ENCODE results near the gene TNFRSF8.

TNFRSF8 gene

DNA sequence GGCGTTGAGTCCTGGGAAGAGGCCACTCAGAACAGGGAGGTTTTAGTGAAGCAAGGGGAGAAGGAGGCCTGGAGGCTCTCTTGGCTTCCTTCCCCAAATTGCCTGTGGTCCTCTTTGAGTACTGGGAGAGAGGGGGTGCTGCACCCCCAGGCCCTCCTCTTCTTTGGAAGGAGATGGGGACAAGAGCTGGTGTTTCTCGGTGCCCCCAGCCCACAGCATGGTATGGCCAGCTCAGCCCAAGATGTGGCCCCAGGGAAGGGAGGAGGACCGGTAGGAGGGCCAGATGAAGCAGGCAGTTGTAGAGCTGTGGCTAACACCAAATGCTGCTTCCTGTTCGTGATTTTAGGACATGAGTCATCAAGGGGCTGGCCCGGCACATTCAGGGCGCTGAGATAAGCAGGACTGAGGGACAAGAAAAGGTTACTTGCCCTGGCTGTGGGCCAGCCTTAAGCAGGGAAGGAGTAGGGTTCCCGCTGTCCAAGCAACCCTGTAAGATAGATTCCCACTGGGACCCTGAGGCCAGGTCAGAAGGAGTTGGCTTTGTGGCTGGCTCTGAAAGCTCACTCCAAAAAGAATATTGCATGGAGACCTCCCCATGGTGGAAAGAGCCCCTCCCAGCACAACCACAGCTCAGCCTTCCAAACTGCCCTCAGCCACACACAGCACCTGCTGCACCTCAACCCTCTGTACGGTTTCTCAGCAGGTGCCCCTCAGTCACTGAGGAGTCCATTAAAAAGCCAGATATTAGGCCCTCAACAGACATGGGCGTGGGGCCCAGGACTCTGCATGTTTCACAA is 98.8 kb downstream of the TNFRSF8 start:
- DNase-seq (ENCODE audit: low read depth in 1 of 2, low spot score in 1 of 2) = no peak
- in situ Hi-C loops (cut with HindIII; ENCODE audit: low pct_unique_long_range_greater_than_20kb, low sequenced_read_pairs) = no loop called here
- no peak for TF ChIP-seq JUND (IDR thresholded peaks at IDR 0.05; ENCODE audit: low read depth)

DNA sequence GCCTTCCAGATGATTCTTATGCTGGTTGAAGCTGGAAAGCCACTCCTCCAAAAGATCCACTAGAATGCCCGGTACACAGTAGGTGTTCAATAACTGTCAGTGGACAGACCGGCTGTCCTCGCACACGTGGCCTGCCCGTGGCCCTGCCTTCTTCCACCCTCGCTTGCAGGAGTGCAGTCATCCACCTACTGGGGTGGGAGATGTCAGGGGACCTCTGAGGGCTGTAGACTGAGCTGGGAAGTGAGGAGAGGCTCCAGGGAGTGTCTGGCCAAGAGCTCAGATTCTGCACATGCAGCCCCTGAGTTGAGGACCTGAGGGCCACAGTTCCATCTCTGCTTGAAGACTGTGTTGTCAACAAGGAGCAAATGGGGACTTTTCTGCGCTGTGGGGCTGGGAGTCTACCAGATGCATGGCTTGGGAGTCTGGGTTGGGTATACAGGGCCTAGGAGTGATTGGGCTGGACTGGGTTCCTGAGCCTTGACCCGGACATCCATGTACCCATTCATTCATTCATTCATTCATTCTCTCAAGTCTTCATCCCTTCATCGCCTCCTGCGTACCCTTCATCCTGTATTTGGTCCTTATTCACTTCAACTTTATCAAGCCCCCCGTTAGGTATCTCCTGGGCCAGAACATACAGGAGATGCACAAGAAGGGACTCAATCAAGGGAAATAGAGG is 99.5 kb downstream of the TNFRSF8 start:
- no peak for DNase-seq (ENCODE audit: low read depth in 1 of 2, low spot score in 1 of 2)
- in situ Hi-C loops (cut with HindIII; ENCODE audit: low pct_unique_long_range_greater_than_20kb, low sequenced_read_pairs) = no loop called here

DNA sequence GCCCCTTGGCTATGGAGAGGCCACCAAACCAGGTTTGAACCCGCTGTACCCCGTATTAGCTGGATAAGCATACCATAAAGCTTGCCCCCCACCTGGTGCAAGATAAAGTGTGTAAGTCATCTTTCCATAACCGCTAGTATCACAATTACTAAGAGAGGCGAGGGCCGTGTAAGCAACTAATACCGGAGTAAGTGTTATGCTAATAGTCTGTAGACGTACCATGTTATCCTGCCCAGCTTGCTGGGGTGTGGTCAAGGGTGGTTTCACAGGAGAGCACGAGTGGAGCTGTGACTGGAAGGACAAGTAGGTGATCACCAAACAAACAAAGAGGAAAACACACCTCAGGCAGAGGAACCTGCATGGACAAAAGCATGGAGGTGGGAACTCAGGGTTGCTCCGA is 100.1 kb downstream of the TNFRSF8 start:
- in situ Hi-C loops (cut with HindIII; ENCODE audit: low pct_unique_long_range_greater_than_20kb, low sequenced_read_pairs) = no loop called here
- TF ChIP-seq JUND (IDR thresholded peaks at IDR 0.05; ENCODE audit: low read depth) = no peak
- DNase-seq (ENCODE audit: low read depth in 1 of 2, low spot score in 1 of 2) = no peak

More for the DNA sequence above, 99.5 kb downstream of the TNFRSF8 start:
- TF ChIP-seq JUND (IDR thresholded peaks at IDR 0.05; ENCODE audit: low read depth) = no peak

DNA sequence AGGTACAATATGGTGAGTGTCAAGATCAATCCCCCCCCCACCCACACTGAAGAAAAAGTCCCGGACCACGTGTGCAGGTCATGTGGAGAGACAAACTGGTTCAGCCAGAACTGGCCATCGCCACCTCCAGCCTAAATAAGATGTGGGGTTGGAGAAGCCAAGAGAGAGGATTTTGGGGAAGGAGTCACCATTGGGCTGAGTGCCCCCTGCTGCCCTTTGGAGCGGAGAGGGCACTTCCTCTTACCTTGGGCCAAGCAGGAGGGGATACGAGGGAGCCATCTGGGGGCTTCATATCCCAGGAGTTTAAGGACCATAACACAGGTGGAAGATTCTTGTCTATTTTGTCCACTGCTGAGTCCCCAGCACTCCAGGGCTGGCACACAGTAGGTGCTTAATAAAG is 101.1 kb downstream of the TNFRSF8 start:
- in situ Hi-C loops (cut with HindIII; ENCODE audit: low pct_unique_long_range_greater_than_20kb, low sequenced_read_pairs) = no loop called here
- DNase-seq (ENCODE audit: low read depth in 1 of 2, low spot score in 1 of 2) = no peak
- no peak for TF ChIP-seq JUND (IDR thresholded peaks at IDR 0.05; ENCODE audit: low read depth)

DNA sequence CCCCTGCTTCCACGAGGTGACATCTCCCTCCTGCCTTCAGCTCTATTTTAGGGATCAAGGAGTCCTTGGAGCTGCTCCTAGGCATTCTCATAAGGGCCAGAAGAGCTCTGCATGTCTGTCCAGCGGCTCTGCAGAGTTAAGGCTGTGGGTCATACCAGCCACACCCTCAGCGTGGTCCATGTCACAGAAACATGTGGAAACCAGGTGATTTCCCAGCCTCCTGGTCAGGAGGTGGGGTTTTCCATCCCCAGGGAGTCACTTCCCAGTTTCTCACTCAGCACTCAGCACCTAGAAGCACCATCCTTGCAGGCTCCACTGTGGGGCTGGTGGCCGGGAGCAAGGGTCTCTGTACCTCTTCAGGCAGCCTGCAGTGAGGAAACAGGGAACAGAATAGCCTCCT is 102.2 kb downstream of the TNFRSF8 start:
- in situ Hi-C loops (cut with HindIII; ENCODE audit: low pct_unique_long_range_greater_than_20kb, low sequenced_read_pairs) = no loop called here
- no peak for DNase-seq (ENCODE audit: low read depth in 1 of 2, low spot score in 1 of 2)
- no peak for TF ChIP-seq JUND (IDR thresholded peaks at IDR 0.05; ENCODE audit: low read depth)

DNA sequence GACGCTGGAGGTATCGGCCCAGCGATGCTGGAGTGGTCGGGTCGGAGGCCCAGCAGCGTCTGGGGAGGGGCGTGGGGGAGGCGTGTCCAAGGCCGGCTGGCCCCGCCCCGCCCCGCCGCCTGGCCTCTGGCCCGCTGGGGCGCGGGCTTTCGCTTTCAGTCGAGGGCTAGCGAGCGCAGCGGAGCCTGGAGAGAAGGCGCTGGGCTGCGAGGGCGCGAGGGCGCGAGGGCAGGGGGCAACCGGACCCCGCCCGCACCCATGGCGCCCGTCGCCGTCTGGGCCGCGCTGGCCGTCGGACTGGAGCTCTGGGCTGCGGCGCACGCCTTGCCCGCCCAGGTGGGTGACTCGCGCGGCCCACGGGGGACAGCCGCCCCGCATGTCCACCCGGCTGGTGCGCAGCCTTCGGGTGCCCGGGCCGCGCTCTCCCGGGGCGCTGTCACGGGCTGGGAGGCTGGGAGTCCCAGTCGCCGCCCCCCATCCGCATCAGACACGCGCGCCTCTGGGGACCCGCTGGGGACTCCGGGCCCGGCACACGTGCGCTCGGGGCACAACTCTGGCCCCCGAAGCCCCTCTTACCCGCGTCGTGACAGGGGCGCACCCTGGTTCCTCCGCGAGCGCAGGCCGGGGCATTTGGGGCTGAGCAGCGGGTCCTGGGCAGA is 103.9 kb downstream of the TNFRSF8 start, which contains the start of gene TNFRSF1B:
TSS of gene TNFRSF1B (plus strand) at position 158 of the 659 bp plus-strand sequence. CDS start at position 259, 101 bp downstream.
- TF ChIP-seq JUND (IDR thresholded peaks at IDR 0.05; ENCODE audit: low read depth) = no peak
- DNase-seq (ENCODE audit: low read depth in 1 of 2, low spot score in 1 of 2) = peak; percentile 40 to 54
- in situ Hi-C loops (cut with HindIII; ENCODE audit: low pct_unique_long_range_greater_than_20kb, low sequenced_read_pairs) = no loop called here

DNA sequence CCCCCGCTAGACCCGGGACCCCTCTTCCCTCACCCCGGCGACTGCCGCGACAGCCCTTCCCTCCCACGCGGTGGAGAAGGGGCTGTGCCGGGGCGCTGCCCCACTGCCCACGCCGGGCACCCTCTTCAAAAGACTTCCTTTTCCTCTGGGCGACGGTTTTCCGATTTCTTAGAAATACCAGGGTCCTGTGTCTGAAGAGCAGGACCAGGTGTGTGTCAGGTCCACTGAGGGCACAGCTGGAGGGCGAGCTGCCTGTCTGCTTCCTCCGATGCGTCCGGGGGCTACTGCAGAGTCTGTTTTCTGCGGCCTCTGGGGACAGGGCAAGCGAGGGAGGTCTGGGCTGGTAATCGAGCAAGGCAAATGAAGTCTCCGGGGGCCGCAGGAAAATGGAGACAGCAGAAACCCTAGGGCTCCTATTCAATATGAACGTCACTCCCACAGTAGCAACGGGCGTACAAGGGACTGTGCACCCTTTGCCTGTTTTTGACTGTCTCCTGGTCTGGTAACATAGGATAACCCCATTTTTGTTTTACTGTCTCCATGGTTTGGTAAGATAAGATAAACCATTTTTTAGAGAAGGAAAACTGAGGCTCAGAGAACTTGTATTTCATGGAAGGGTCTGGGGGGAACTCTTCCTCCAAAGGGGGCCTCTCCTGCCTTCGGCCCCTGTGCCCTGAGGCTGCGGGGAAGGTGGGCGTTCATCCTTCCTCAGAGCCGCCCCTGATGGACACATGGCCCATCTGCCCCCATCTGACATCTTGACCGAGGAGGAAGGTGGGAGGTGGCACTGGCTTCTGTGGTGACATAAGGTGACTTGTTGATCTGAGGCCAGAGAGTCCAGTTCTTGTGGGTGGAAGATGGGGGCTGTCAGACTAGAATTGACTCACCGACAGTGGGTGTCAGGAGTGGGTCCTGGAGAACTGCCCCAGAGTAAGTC is 104.7 kb downstream of the TNFRSF8 start:
- no peak for TF ChIP-seq JUND (IDR thresholded peaks at IDR 0.05; ENCODE audit: low read depth)
- no peak for DNase-seq (ENCODE audit: low read depth in 1 of 2, low spot score in 1 of 2)

DNA sequence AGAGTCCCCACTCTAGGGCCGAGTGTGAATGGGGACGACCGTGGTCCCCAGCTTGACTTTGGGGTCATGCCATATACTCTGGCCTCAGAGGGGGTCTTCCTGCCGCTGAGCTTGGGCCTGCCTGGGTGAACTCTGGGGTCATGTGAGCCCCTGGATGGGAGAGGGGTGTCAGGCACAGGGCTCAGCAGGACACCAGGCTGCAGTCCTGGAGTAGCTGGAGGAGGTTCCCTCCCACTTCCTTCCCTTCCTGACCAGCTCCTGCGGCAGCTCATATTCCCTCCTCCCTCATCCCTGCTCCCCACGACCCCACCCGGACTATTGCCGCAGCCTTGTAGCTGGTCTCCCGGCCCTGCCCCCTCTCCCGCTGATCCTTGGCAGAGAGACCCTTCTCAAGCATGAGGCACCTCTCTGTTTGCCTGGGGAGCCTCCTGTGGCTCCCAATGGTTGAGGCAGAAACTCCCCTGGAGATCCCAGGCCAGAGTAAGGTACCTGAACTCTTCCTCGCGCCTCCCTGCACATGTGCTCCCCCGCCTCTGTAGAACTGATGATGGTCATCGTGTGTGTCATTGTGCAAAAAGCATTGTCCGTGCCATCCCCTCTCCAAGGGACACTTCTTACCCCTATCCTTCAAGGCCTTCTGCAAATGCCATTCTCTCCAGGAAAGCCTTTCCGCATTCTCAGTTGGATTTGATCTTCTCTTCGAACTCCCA is 105.5 kb downstream of the TNFRSF8 start:
- no peak for DNase-seq (ENCODE audit: low read depth in 1 of 2, low spot score in 1 of 2)
- no peak for TF ChIP-seq JUND (IDR thresholded peaks at IDR 0.05; ENCODE audit: low read depth)
- in situ Hi-C loops (cut with HindIII; ENCODE audit: low pct_unique_long_range_greater_than_20kb, low sequenced_read_pairs) = no loop called here

More for the DNA sequence above, 104.7 kb downstream of the TNFRSF8 start:
- in situ Hi-C loops (cut with HindIII; ENCODE audit: low pct_unique_long_range_greater_than_20kb, low sequenced_read_pairs) = no loop called here

DNA sequence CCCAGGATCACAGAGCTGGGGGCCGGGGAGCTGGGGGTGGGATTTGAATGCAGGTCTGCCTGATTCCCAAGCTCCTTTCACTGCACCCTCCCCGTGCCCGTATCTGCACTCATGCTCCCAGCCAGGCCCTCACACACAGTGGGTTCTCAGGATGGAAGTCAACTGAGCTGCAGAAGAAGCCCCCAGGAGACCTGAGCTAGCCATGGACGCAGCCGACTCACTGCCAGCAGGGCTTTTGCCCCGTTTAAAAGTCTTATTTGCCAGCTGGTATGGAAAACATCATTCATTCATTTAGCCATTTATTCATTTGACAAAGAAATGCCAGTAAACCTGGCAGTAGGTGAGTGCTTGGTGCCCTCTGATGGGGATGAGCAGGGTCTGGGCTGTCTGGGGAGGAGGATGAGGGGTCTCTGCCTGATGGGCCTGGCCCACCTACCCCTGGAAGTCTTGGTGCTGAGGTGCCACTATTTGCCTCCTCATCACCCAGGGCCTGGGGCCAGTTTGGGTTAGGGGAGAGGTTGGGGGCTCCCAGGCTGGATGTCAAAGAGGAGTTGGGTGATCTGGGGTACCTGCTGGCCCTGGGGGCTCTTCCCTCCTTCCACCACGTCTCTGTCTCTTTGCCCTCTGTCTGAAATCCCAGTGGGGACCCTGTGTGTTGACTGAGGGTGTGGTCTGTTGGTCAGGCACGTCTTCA is 106.5 kb downstream of the TNFRSF8 start:
- in situ Hi-C loops (cut with HindIII; ENCODE audit: low pct_unique_long_range_greater_than_20kb, low sequenced_read_pairs) = no loop called here
- no peak for TF ChIP-seq JUND (IDR thresholded peaks at IDR 0.05; ENCODE audit: low read depth)
- no peak for DNase-seq (ENCODE audit: low read depth in 1 of 2, low spot score in 1 of 2)

DNA sequence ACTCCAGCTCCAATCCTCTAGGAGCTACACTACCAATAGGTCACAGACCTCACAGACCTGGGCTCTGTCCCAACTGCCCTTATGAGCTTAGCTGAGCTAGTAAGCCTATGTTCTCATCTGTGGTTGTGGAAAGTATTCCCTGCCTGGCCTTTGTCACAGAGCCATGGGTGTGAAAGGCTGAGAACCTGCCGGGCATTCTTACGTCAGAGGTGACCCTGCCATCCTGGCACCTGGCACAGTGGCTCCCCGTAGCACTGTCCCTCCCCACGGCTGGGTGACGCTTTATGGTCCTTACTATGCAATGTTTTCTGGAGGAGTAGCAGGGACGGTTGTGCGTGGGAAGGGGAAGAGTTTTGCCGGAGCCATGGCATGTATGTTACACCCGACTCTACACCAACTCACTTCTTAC is 107.2 kb downstream of the TNFRSF8 start:
- in situ Hi-C loops (cut with HindIII; ENCODE audit: low pct_unique_long_range_greater_than_20kb, low sequenced_read_pairs) = no loop called here
- no peak for TF ChIP-seq JUND (IDR thresholded peaks at IDR 0.05; ENCODE audit: low read depth)
- DNase-seq (ENCODE audit: low read depth in 1 of 2, low spot score in 1 of 2) = no peak
